Germinal center (tissue), 1 donor: ENCODE measurements around the gene KIAA0319L.
"Not testable (repeated sequence)": the region's sequence is repeated elsewhere in the genome, so short reads cannot be mapped to it uniquely, and the experiment has no call there.

Source experiments
- DNase-seq: peaks from one replicate; pipeline ENCODE4 v3.0.0; 2012; ENCODE audit warnings: mixed read lengths, low spot score

The KIAA0319L gene

DNA sequence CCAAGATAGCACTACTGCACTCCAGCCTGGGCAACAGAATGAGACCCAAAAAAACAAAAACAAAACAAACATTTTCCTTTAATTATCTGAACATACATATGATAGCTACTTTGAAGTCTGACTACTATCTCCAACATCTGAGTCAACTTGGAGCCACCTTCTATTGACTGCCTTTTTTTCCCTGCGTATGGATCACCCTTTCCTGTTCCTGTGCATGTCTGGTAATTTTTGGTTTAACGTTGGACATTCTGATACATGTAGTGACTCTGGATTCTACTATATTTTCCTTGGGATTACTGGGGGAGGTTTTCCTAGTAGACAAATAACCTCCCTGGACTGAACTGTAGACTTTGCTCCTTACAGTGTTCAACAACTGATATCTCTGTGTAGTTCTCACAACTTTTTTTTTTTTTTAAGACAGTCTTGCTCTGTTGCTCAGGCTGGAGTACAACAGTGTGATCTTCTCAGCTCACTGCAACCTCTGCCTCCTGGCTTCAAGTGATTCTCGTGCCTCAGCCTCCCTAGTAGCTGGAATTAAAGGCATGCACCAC is 70.3 kb downstream of the KIAA0319L start:
- no peak for DNase-seq

DNA sequence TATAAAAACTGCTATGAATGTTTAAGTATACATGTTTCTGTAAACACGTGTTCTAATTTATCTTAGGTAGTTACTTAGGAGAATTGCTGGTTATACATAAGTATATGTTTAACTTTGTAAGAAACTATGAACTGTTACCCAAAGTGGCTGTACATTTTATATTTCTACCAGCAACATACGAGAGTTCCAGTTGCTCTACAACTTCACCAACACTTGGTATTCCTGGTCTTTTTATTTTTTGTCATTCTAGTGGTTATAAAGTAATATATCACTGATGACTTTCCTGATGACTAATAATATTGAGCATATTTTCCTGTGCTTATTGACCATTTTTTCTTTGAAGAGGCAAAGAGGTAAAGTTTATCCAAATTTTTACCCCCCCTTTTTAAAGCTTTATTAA is 76.0 kb downstream of the KIAA0319L start:
- DNase-seq, result no peak

DNA sequence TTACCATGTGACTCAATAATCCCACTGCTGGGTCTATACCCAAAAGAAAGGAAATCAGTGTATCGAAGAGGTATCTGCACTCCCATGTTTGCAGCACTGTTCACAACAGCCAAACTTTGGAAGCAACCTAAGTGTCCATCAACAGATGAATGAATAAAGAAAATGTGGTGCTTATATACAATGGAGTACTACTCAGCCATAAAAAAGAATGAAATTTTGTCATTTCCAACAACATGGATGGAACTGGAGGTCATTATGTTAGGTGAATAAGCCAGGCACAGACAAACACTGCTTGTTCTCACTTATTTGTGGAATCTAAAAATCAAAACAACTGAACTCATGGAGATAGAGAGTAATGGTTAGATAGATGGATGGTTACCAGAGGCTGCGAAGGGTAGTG is 79.3 kb downstream of the KIAA0319L start:
- DNase-seq, result no peak

DNA sequence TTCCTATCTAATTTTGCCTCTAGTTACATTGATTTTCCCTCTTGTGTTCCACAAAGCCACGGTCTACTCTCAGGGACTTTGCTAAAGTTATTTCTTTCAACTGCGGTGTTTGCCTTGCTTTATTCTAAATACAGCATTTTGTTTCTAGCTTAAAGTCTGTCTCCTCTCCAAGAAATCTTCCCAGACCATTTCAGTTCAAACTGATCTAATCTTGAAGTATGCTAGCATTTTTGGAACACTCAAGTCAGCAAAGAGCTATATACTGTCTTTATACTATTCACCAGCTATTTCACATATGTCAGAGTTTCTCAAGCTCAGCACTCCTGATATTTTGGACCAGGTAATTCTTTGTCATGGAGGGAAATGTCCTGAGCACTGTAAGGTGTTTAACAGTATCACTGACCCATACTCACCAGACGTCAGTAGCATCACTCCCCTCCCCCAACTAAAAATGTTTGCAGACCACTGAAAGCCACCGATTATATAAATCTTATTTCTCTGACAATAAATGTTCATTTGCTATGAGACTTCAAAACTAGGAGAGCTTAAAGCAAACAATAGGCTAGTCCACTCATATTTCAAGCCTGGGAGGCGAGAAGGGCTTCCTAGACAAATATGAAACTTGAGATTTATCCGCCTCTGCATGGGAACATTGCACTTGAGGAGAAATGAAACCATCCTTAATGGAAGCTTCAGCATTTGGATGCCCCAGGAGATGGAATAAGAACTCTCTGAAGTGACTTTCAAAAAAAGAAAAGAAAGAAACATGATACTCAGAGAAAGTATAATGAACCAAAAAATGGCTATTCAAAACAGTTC is 81.1 kb downstream of the KIAA0319L start:
- no peak for DNase-seq

DNA sequence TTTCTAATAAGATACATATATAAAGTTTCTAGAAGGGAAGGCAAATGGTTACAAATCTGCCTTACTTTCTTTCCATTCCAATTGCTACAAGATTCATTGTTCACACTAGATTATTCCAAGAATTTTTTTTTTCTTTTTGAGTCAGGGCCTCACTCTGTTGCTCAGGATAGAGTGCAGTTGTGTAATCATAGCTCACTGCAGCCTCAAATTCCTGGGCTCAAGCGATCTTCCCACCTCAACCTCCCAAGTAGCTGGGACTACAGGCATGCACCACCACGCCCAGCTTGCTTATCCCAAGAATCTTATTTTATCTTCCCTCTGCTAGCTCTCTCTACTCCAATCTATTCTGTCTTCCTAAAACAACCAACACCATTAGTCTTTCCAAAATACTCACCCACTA is 81.8 kb downstream of the KIAA0319L start:
- DNase-seq, result no peak

DNA sequence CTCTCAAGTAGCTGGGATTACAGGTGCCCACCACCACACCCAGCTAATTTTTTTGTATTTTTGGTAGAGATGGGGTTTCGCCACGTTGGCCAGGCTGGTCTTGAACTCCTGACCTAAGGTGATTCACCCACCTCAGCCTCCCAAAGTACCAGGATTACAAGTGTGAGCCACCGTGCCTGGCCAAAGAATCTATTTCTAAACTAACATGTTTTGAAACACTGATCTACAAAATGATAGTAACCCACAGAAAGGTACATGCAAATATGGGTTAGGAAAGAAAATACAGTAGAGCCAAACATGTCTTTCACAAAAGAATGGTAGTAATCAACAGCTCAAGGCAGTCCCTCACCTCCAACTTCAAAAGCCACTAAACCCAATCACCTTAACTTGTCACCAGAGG is 84.0 kb downstream of the KIAA0319L start:
- not testable (repeated sequence) for DNase-seq

DNA sequence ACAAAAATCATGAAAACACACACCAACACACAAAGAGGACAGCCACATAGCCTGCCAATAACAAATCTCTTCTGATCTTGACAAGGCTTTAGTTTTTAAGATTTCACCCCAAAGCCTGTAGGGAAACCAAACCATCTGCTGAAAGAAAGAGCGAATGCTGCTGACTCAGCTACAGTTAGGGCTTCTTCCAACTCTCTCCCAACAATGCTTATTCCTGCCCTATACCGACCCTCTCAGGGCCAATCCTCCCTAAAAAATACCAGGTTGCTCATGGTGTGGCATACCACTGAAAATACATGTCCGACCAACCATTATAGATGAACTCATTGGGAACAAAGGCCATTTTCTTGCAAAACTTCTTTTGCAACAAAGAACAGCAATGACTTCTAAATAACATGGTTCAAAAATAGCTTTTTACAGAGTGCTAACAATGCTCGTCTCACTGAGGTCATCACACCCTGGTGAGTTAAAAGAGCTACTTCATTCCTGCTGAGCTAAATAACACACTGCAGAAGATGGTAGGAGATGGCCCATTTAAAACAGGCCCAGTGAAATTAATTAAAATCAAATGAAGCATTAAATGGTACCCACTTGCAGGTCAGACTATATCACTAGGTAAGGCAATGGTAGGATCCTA is 86.1 kb downstream of the KIAA0319L start:
- no peak for DNase-seq

DNA sequence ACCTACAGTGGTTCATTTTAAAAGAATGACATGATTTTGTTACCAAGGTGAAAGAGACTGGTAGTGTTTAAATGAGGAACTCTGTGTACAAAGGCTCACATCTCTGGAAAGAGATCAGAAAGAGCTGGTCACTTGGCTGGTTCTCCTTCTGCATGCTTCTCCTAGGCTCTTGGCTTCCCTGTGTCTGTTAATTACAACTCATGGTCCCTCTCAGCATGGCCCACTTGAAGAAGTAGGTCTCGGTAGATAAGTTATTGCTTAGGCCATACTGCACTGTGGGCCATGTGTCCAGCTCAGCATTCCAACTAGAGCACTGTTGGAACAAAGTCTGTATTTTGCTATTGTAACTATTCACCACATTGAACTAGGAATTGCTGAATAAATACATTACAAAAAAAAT is 91.1 kb downstream of the KIAA0319L start:
- no peak for DNase-seq

DNA sequence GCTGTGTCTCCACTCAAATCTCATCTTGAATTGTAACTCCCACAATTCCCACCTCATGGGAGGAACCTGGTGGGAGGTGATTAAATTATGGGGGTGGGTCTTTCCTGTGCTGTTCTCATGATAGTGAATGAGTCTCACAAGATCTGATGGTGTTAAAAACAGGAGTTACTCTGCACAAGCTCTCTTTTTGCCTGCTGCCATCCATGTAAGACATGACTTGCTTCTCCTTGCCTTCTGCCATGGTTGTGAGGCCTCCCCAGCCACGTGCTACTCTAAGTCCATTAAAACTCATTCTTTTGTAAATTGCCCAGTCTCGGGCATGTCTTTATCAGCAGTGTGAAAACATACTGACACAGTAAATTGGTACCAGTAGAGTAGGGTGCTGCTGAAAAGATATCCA is 93.5 kb downstream of the KIAA0319L start:
- DNase-seq, result not testable (repeated sequence)

DNA sequence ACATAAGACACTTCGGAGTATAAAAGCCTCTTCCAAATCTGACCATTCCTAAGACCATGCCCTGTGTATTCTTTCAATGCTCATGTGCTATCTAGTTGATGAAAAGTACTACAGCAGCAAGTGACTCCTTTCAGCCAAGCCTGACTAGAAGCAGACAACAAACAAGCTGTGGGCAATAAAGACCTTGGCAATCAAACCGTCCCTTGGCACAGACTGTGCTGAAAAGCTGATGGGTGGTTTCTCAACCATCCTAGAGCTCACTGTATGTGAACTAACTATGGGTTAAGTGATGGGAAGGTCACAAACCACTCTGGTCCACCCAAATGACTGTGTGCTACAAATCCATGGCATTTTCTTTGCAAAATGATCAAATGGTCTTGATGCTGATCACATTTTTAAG is 94.0 kb downstream of the KIAA0319L start:
- no peak for DNase-seq

DNA sequence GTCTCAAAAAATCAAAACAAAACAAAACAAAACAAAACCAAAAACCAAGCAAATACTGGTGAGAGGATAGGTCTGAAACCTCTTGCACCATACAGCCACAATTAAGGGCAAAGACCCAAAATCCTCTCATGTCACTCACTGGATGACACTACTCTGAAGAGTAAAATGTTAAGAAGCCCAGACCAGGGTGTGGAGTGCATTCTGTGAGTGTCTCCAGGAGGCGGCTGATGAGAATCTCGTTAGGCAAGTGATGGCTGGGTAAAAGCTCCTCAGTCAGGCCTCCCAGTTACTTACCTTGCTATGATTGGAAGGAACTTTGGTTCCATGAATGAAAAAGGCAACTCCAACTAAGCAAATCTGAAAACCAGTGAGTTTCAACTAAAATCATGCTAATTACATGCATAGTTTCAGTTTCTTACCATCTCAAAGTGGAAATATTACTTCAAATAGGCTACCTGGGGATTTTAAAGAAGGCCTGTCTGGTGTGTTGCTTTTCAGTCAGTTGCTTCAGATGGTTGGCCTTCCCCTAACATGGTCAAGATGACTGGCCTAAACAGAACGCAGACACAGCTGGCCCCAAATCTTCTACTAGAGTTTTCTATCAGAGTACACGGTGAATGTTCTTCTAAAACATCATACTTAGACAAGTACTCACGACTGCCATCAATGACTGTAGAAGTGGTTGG is 95.1 kb downstream of the KIAA0319L start:
- no peak for DNase-seq

DNA sequence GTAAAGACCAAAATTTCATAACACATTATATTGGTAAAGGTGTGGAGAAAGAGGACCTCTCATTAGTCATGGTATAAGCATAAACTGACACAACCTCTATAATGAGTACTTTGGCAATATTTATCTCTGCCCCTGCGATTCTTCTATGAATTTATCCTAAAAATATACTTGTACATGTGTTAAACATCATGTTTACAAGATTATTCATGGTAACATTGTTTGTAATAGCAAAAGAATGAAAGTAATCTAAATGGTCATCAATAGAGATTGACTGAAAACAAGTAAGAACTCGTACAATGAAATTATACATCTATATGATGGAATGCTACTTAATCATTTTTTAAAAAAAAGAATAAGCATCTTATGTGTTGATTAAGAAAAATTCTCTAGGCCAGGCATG is 96.4 kb downstream of the KIAA0319L start:
- DNase-seq, result no peak

DNA sequence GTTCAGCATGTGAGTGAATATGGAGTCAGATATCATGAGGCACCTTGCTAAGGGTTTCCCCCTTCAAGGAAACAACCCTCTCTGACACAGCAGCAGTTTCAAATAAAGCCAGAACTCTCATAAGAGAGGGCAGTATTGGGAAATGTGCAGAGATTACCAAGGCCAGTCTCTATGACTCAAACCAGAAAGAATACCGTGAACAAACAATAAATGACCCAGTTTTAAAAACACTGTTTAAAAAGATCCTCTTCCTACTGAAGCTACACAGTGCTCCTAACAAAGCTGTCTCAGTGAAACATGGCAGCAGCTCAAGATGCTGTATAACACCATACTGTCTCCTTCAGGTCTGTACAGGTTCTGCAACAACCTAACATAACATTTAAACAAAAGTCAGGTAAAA is 102.6 kb downstream of the KIAA0319L start:
- DNase-seq, result no peak

DNA sequence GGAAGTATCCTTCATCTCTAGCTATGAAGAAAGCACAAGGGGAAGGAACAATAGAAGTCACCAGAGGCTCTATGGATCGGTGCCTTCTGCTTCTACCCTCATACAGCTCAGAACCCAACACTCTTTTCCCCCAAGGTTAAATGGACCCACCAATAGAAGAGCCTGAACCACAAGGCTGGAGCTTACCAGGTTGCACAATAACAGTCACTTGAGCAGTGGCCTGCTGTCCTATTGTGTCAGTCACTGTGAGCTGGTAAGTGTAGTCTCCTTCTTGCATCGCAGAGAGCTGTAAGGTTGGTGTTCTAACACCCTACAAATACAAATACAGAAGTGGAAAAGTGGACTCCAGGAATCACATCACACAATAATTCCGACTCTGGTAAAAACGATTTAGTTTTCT is 103.0 kb downstream of the KIAA0319L start:
- no peak for DNase-seq

DNA sequence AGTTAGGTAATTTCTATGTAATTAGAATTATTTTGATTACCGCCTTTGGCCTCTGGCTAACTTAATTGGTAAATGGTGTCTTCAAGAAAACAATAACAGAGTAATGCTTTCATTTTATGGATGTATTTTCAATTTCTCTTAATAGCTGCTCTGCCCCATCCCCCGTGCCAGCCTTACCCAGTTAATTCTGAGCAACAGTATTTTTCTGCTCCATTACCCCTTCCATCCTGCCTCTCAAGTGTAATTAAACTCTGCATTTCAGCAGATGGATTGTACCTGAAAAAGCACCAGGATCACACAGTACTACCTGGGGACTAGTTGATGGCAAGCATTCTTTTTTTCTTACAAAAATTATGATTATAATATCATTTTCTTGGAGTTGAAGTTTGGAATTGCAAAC is 104.2 kb downstream of the KIAA0319L start:
- no peak for DNase-seq

DNA sequence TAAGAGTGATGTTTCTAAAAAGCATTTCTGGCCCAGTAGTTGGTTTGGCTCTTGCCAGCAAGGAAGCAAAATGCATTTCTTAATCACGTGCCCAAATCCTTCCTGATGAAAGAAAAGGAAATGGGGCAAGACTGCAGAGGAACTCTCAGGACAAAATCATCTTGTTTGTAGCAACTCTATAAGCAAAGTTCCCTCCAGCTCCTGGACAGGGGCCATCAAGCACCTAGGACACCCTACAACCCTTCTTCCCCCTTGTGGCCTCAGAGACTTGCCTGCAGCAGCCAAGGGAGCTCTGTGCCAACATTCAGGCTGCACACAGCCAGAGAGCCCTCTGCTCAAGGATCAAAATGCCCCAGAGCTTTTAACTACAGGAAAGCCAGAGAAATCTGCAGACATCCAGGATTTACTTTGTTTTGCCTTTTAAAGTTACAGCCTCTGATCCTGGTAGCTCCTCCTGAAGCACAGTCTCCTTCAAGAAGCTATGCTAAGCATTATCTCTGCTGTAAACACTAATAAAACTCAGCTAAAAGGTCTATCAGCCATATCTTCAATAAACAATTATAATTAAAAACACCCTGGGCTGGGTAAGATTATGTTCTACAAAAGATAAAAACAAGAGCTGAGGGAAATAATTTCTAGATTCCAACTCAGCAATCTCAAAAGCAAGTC is 105.0 kb downstream of the KIAA0319L start:
- no peak for DNase-seq

DNA sequence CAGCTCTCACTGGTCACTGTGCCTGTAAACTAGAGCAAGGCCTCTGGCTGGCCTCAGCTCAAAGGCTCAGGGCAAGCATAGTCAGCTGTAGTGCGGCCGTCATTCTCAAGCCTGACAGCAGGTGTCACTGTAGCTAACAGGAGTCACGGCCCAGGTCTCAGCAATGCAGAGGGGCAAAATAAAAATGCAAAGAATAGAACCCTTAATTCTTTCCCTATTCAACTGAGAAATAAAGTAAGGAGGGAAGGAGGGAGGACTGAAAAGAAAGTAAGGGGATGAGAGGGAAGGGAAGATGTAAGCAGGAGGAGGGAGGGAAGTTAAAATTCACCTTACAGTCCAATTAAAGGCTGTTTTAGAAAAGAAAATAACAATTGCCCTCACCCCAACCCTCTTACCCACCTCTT is 106.1 kb downstream of the KIAA0319L start:
- peak; percentile 62 for DNase-seq

DNA sequence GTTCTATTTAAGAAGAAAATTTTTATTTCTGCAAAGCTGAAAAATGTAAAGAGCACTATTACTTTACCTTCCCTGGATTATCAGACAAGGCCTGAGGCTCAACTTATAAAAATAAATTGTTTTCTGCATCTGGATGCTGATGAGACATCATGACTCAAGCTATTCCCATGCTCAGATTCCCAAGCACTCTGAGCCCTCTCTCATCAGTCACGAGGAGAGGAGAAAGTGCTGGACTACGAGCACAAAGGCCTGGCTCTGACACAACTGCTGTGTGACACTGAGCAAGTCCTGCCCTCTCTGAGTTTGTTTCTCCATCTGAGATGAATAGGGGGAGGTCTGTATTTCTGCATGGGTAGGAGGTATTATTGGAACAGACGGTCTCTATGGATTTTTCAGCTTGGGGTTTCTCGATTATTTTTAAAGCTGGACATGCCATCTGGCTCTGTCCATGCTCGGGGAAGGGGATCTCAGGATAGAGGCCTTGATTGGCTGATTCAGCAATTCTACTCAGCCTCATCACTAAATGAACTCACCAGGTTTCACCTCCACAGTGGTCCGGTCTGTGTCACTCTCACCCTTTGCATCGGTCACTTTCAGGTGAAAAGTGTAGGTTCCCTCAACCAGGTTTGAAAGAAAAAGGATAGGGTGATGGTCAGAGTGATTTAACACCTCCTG is 107.7 kb downstream of the KIAA0319L start:
- no peak for DNase-seq

DNA sequence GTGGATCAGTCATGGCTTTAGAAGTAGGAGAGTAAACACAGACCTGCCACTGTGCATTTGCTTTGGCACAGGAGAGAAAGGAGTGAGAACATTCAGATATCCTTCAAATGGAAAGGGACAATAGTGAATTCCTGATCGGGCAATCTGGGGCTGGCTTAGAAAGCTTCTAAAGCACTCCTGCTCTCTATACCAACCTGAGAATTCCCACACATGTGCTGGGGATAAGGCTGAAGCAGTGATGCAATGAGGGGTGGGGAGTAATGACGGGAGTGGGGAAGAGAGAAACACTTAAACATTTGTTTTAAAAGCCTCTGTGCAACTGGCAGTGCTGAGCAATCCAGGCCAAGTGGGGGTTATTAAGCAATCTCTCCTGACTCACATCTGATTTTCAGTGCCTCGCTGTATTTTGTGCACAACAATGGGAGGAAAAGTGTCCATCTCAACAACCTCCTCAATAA is 108.8 kb downstream of the KIAA0319L start:
- DNase-seq, result no peak

DNA sequence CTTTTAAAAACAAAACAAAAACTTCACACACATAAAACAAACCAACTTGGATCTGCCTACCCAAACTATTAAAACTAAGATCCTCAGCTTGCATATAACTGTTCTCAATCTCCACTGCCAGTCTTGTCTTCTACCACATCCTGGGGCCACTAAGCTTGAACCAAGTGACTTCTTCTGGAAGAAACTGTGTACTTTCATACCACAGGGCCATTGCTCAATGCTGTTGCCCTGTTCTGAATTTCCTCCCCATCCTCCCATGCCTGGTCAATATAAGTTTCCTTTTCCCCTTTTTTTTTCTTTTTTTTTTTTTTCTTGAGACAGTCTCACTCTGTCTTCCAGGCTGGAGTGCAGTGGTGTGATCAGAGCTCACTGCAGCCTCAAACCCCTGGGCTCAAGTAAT is 109.9 kb downstream of the KIAA0319L start:
- no peak for DNase-seq

DNA sequence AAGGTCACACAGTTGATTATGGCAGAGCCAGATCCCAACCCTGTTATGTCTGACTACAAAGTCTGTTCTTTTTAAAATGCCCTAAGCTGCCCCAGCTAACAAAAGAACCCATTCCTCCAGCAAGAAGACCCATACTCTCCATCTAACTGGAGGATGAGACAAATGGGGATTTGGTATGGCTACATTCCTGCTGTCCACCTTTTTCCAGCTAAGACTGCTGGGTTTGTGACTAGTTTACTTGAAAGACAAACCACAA is 112.8 kb downstream of the KIAA0319L start:
- DNase-seq, result no peak
